Erythroblast (primary cell): Measurements from ENCODE around the gene FAM13A.

Source experiments
- GATA1 ChIP-seq: IDR thresholded peaks from 2 replicates; pipeline ENCODE4 v1.6.1; 2011; ENCODE audit warnings: low read depth, mild to moderate bottlenecking, control low read depth, low read length, moderate library complexity
- POLR2A ChIP-seq: IDR thresholded peaks from 2 replicates; pipeline ENCODE4 v1.6.1; 2011; ENCODE audit warnings: mild to moderate bottlenecking, low read length

DNA sequence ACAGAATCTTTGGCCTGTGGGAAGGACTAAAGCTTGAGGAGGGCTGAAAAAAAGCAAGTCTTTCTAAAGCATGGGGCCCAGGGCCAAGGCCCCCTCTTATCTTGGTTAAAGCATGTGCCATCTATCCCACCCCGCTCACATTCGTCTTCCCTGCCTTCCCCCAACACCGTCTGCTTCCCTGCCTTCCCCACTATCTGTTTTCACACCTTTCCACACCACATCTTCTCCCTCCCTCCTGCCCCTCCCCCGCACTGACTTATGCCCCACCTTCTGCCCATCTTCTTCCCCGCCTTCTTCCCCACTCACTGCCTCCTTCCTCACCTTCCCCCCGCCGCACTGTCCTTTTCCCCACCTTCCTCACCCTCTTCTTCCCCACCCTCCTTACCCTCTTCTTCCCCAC, 358.5 kb downstream of the FAM13A start:
- TF ChIP-seq POLR2A (no peak), GATA1 (no peak)
